H1 (cell line): ENCODE results near the gene CASK. TPM values are rescaled to one million over a fixed set of nuclear protein-coding genes. Genes with fewer than 3 reads are reported as not detected.

Experiments used
- BACH1 ChIP-seq: IDR thresholded peaks from 2 replicates; pipeline ENCODE4 v1.6.1; 2012; ENCODE audit warnings: low read length, improper control_type of control experiment
- CTCF ChIP-seq, 3 experiments: IDR thresholded peaks; 1 replicate in 2 of 3; 2 replicates in 1 of 3; pipeline versions ENCODE4 v1.5.1 to v1.6.1; 2011; ENCODE audit warnings: low read length in 3 of 3, mild to moderate bottlenecking in 3 of 3, inconsistent platforms in 2 of 3, low read depth in 1 of 3, moderate library complexity in 1 of 3; ENCODE audit not compliant: insufficient read depth in 1 of 3; ENCODE audit errors: control extremely low read depth in 1 of 3
- JUN ChIP-seq: IDR thresholded peaks from 2 replicates; pipeline ENCODE4 v1.6.1; 2011; ENCODE audit warnings: low read depth, mild to moderate bottlenecking, improper control_type of control experiment, low read length
- SAP30 ChIP-seq: fragments of 300-600 bp; sonication (generic); IDR thresholded peaks from 2 replicates; pipeline ENCODE4 v1.7.1; 2012; ENCODE audit warnings: low read length, moderate library complexity, mild to moderate bottlenecking, inconsistent platforms; ENCODE audit not compliant: insufficient read depth, insufficient replicate concordance
- SIX5 ChIP-seq: IDR thresholded peaks from 2 replicates; pipeline ENCODE4 v1.6.1; 2011; ENCODE audit warnings: mild to moderate bottlenecking, low read depth, low read length
- polyA plus RNA-seq, 7 experiments: library from polyadenylated mRNA; depleted of rRNA in 3 of 7; stranded (reverse) in 5 of 7; unstranded in 2 of 7; fragments of >200 nt in 5 of 7; fragments of 200-250 nt in 2 of 7; gene quantifications; 1 replicate in 5 of 7; 2 replicates in 1 of 7; 4 replicates in 1 of 7; pipeline versions ENCODE4 v1.2.1 to v1.2.3, GENCODE V29; 2011 to 2013; ENCODE audit warnings: missing spikeins in 2 of 7, mixed read lengths in 2 of 7
- total RNA-seq: library from RNA; stranded (reverse); fragmentation: NEBNext Ultra II Directional; extraction: Animal tissue kit (Norgen Biotek cat#: 25700); gene quantifications from 2 replicates; pipeline ENCODE4 v1.2.1, GENCODE V29; 2021

Gene CASK
- total and polyA plus RNA-seq, 2 of the 8 experiments (the other 6 are each of a cell fraction or from before 2014, with no cell fraction given), result 21.6 to 55.1 TPM

GRCh38 chrX:41716767-41717473, 206.4 kb downstream of the CASK start (continued):
- TF ChIP-seq SAP30 (no peak), JUN (no peak), SIX5 (no peak), CTCF (IDR thresholded peaks at IDR 0.05; ENCODE audit: control extremely low read depth in 1 of 3, insufficient read depth in 1 of 3, low read depth in 1 of 3, low read length in 3 of 3) (no peak), BACH1 (no peak)
